Upper lobe of left lung (tissue), 6 donors: Measurements from ENCODE around the gene CNGA1. TPM values are rescaled to one million over a fixed set of nuclear protein-coding genes. Genes with fewer than 3 reads are reported as not detected.

Experiments
- ATAC-seq, 2 donors: fragments of 200-7000 bp; cut with Tn5 transposase; one replicate each; pipeline ENCODE4 v1.9.1; 2022; ENCODE audit warnings: mild to moderate bottlenecking in 2 of 2, moderate library complexity in 2 of 2; ENCODE audit not compliant: low FRiP score in 2 of 2
- DNase-seq, 2 donors: peaks; one replicate each; pipeline ENCODE4 v3.0.0-alpha.2; 2019 to 2020
- H3K27ac ChIP-seq, 4 donors: fragments of 200-600 bp; sonication (generic); one replicate each; pipeline ENCODE4 v1.5.1; 2016 to 2019
- H3K27me3 ChIP-seq, 4 donors: fragments of 200-600 bp; sonication (generic); one replicate each; pipeline ENCODE4 v1.5.1; 2017 to 2019
- H3K36me3 ChIP-seq, 4 donors: fragments of 200-600 bp; sonication (generic); one replicate each; pipeline ENCODE4 v1.5.1; 2016 to 2019
- H3K4me1 ChIP-seq, 4 donors: fragments of 200-600 bp; sonication (generic); one replicate each; pipeline ENCODE4 v1.5.1; 2018 to 2019
- H3K4me3 ChIP-seq, 4 donors: fragments of 200-600 bp; sonication (generic); one replicate each; pipeline ENCODE4 v1.5.1; 2017 to 2019; ENCODE audit warnings: mild to moderate bottlenecking in 2 of 4, moderate library complexity in 1 of 4
- H3K9me3 ChIP-seq, 4 donors: fragments of 200-600 bp; sonication (generic); one replicate each; pipeline ENCODE4 v1.5.1; 2018 to 2019
- CTCF ChIP-seq, 6 experiments: fragments of 450-650 bp in 4 of 6; fragments of 200-600 bp in 2 of 6; sonication (generic) in 2 of 6; IDR thresholded peaks; one replicate each; pipeline ENCODE4 v1.5.1; 2016 to 2019; ENCODE audit warnings: antibody characterized with exemption in 6 of 6
- EP300 ChIP-seq, 4 donors: sonication (generic); formaldehyde crosslinking; IDR thresholded peaks; one replicate each; pipeline ENCODE4 v1.5.1; 2017; ENCODE audit warnings: antibody characterized with exemption in 4 of 4, control low read depth in 2 of 4
- POLR2A ChIP-seq, 4 donors: fragments of 450-650 bp; IDR thresholded peaks; one replicate each; pipeline ENCODE4 v1.5.1; 2016 to 2017; ENCODE audit warnings: antibody characterized with exemption in 4 of 4, mild to moderate bottlenecking in 2 of 4
- POLR2AphosphoS5 ChIP-seq, 2 donors: sonication (generic); formaldehyde crosslinking; IDR thresholded peaks; one replicate each; pipeline ENCODE4 v1.5.1; 2017; ENCODE audit warnings: antibody characterized with exemption in 2 of 2
- WGBS, 2 donors: methylation state at CpG; one replicate each; pipeline ENCODE4 v1.1.5; 2017 to 2018; 5-methylcytosine and 5-hydroxymethylcytosine counted together
- total RNA-seq, 6 donors: library from RNA; depleted of rRNA in 4 of 6; stranded (reverse); fragments of >200 nt in 4 of 6; gene quantifications; one replicate each; pipeline versions ENCODE4 v1.1.0 to v1.2.1, GENCODE V29; 2016 to 2021
- donor health status: DM: no; HTN: no; CAD: no; lungs with moderate emphysema.
- donor health status: DM: no; HTN: yes; CAD: no; lungs with severe emphysema.

Gene CNGA1
- total RNA-seq, 6 donors from 2014 or later = 0.20 to 0.91 (median 0.69) TPM; not detected in 3

- Histone ChIP-seq H3K27ac (no peak overlapping the region), H3K27me3 (no peaks in the 10 kb centered on the region), H3K9me3 (no peaks in the 10 kb centered on the region), H3K4me3 (no peak overlapping the region), H3K36me3 (no peaks in the 10 kb centered on the region), H3K4me1 (no peaks in the 10 kb centered on the region)
- no peak for ATAC-seq
- DNase-seq = no peak
- TF ChIP-seq EP300 (IDR thresholded peaks at IDR 0.05) = no peak
- TF ChIP-seq POLR2A (IDR thresholded peaks at IDR 0.05) = no peak
- no peak for TF ChIP-seq POLR2AphosphoS5 (IDR thresholded peaks at IDR 0.05)
- TF ChIP-seq CTCF (IDR thresholded peaks at IDR 0.05) = no peak
These were observed 16.2 kb upstream of the CNGA1 start for GRCh38 chr4:48032721-48033120.

GRCh38 chr4:48031802-48032525, 15.5 kb upstream of the CNGA1 start:
- no peak for DNase-seq
- Histone ChIP-seq H3K4me1 (no peaks in the 10 kb centered on the region), H3K9me3 (no peaks in the 10 kb centered on the region), H3K4me3 (no peak overlapping the region), H3K36me3 (no peaks in the 10 kb centered on the region), H3K27me3 (no peaks in the 10 kb centered on the region), H3K27ac (no peak overlapping the region)
- TF ChIP-seq CTCF (IDR thresholded peaks at IDR 0.05) (no peak), EP300 (IDR thresholded peaks at IDR 0.05) (no peak), POLR2A (IDR thresholded peaks at IDR 0.05) (no peak), POLR2AphosphoS5 (IDR thresholded peaks at IDR 0.05) (no peak)
- ATAC-seq = no peak
- 74 to 79% methylated on average over 12 of the region's 12 CpGs for WGBS, 2 donors

GRCh38 chr4:48030470-48030869, 14.0 kb upstream of the CNGA1 start:
- DNase-seq (no peak), ATAC-seq (no peak)
- Histone ChIP-seq H3K27ac (no peak overlapping the region), H3K4me1 (no peaks in the 10 kb centered on the region), H3K9me3 (no peaks in the 10 kb centered on the region), H3K27me3 (no peaks in the 10 kb centered on the region), H3K36me3 (no peaks in the 10 kb centered on the region), H3K4me3 (no peak overlapping the region)
- 66 to 71% methylated on average over 3 of the region's 3 CpGs for WGBS, 2 donors
- TF ChIP-seq POLR2A (IDR thresholded peaks at IDR 0.05) (no peak), CTCF (IDR thresholded peaks at IDR 0.05) (no peak), POLR2AphosphoS5 (IDR thresholded peaks at IDR 0.05) (no peak), EP300 (IDR thresholded peaks at IDR 0.05) (no peak)

- ATAC-seq (no peak), DNase-seq (no peak)
- TF ChIP-seq EP300 (IDR thresholded peaks at IDR 0.05) = no peak
- no peak for TF ChIP-seq CTCF (IDR thresholded peaks at IDR 0.05)
- no peak for TF ChIP-seq POLR2A (IDR thresholded peaks at IDR 0.05)
- no peak for TF ChIP-seq POLR2AphosphoS5 (IDR thresholded peaks at IDR 0.05)
- Histone ChIP-seq H3K9me3 (no peaks in the 10 kb centered on the region), H3K4me1 (no peaks in the 10 kb centered on the region), H3K4me3 (no peak overlapping the region), H3K27ac (no peak overlapping the region), H3K27me3 (no peaks in the 10 kb centered on the region), H3K36me3 (no peaks in the 10 kb centered on the region)
- 22 to 78% methylated on average over 2 of the region's 2 CpGs for WGBS, 2 donors
These were observed 12.2 kb upstream of the CNGA1 start for GRCh38 chr4:48028696-48029095.

- H3K27me3 ChIP-seq = no peaks in the 10 kb centered on the region
- H3K4me3 ChIP-seq = no peak overlapping the region
- ATAC-seq (no peak), DNase-seq (no peak)
- TF ChIP-seq POLR2AphosphoS5 (IDR thresholded peaks at IDR 0.05) = no peak
- TF ChIP-seq EP300 (IDR thresholded peaks at IDR 0.05) = no peak
- no peak for TF ChIP-seq CTCF (IDR thresholded peaks at IDR 0.05)
- no peak for TF ChIP-seq POLR2A (IDR thresholded peaks at IDR 0.05)
- no peaks in the 10 kb centered on the region for H3K36me3 ChIP-seq
- H3K4me1 ChIP-seq = no peaks in the 10 kb centered on the region
- H3K9me3 ChIP-seq = no peaks in the 10 kb centered on the region
- no peak overlapping the region for H3K27ac ChIP-seq
These were observed 11.2 kb upstream of the CNGA1 start for GRCh38 chr4:48027653-48028052.
